Testis (tissue), 2 donors: Measurements from ENCODE around the gene PIF1.

ENCODE experiments used
- CTCF ChIP-seq, 3 experiments: fragments of 450-650 bp in 2 of 3; fragments of 200-600 bp in 1 of 3; sonication (generic) in 1 of 3; IDR thresholded peaks; one replicate each; pipeline ENCODE4 v1.5.1; 2016 to 2019; ENCODE audit warnings: antibody characterized with exemption in 3 of 3, mild to moderate bottlenecking in 2 of 3, moderate library complexity in 1 of 3
- POLR2A ChIP-seq: fragments of 450-650 bp; IDR thresholded peaks from one replicate; pipeline ENCODE4 v1.6.1; 2017; ENCODE audit warnings: antibody characterized with exemption, mild to moderate bottlenecking, moderate library complexity

- TF ChIP-seq CTCF (IDR thresholded peaks at IDR 0.05) (no peak), POLR2A (no peak)
Observed at GRCh38 chr15:64782751-64783150, 42.7 kb downstream of the PIF1 start.
